ENCODE data around the gene SUV39H2. TPM values are rescaled to one million over a fixed set of nuclear protein-coding genes. Genes with fewer than 3 reads are reported as not detected.
"Not testable (repeated sequence)": the region's sequence is repeated elsewhere in the genome, so short reads cannot be mapped to it uniquely, and the experiment has no call there.

SUV39H2 gene
- total RNA-seq, 1 donor from 2014 or later = 8.2 TPM

DNA sequence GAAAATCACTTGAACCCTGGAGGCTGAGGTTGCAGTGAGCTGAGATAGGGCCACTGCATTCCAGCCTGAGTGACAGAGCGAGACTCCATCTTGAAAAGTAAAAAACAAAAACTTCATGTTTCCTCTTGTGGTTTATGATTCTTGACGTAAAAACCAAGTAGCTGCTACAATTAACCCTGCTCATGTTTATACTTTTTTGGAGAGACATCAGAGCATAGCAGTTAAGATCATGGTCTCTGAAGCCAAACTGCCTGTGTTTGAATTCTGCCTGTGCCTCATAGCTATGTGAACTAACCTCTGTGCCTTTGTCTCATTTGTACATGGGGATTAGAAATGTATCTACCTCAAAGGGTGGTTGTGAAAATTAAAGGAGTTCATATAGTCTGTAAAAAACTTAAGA is 27.2 kb downstream of the SUV39H2 start:
- Mint-ChIP-seq H3K36me3 (ENCODE audit: unreplicated experiment) (peaks cover 40% of the 10 kb centered on the region), H3K27ac (ENCODE audit: unreplicated experiment) (no peak overlapping the region), H3K27me3 (ENCODE audit: unreplicated experiment) (no peaks in the 10 kb centered on the region), H3K4me1 (ENCODE audit: unreplicated experiment) (no peaks in the 10 kb centered on the region), H3K4me3 (ENCODE audit: unreplicated experiment) (no peak overlapping the region), H3K9me3 (ENCODE audit: unreplicated experiment) (peaks cover 6% of the 10 kb centered on the region)
- no peak for DNase-seq (ENCODE audit: extremely low spot score, unreplicated experiment)
- TF ChIP-seq, protein P1, sequence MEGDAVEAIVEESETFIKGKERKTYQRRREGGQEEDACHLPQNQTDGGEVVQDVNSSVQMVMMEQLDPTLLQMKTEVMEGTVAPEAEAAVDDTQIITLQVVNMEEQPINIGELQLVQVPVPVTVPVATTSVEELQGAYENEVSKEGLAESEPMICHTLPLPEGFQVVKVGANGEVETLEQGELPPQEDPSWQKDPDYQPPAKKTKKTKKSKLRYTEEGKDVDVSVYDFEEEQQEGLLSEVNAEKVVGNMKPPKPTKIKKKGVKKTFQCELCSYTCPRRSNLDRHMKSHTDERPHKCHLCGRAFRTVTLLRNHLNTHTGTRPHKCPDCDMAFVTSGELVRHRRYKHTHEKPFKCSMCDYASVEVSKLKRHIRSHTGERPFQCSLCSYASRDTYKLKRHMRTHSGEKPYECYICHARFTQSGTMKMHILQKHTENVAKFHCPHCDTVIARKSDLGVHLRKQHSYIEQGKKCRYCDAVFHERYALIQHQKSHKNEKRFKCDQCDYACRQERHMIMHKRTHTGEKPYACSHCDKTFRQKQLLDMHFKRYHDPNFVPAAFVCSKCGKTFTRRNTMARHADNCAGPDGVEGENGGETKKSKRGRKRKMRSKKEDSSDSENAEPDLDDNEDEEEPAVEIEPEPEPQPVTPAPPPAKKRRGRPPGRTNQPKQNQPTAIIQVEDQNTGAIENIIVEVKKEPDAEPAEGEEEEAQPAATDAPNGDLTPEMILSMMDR (IDR thresholded peaks at IDR 0.05) = no peak

DNA sequence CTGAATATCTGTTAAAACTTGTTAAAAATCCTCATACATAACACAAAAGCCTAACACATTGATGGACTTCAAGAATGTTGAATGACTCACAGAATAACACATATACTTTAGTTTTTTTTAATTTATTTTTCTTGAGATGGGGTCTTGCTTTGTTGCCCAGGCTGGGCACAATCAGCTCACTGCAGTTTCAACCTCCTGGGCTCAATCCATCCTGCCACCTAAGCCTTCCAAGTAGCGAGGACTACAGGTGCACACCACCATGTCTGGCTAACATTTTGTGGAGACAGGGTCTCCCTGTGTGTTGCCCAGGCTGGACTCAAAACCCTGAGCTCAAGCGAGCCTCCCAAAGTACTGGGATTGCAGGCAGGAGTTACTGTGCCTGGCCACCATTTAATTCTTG is 28.1 kb downstream of the SUV39H2 start:
- no peak for DNase-seq (ENCODE audit: extremely low spot score, unreplicated experiment)
- TF ChIP-seq, protein P1 (IDR thresholded peaks at IDR 0.05) = no peak
- H3K27me3 Mint-ChIP-seq (ENCODE audit: unreplicated experiment) = no peaks in the 10 kb centered on the region
- no peak overlapping the region for H3K27ac Mint-ChIP-seq (ENCODE audit: unreplicated experiment)
- H3K4me1 Mint-ChIP-seq (ENCODE audit: unreplicated experiment) = no peaks in the 10 kb centered on the region
- no peak overlapping the region for H3K4me3 Mint-ChIP-seq (ENCODE audit: unreplicated experiment)
- H3K9me3 Mint-ChIP-seq (ENCODE audit: unreplicated experiment) = peaks cover 6% of the 10 kb centered on the region
- H3K36me3 Mint-ChIP-seq (ENCODE audit: unreplicated experiment) = peaks cover 48% of the 10 kb centered on the region

DNA sequence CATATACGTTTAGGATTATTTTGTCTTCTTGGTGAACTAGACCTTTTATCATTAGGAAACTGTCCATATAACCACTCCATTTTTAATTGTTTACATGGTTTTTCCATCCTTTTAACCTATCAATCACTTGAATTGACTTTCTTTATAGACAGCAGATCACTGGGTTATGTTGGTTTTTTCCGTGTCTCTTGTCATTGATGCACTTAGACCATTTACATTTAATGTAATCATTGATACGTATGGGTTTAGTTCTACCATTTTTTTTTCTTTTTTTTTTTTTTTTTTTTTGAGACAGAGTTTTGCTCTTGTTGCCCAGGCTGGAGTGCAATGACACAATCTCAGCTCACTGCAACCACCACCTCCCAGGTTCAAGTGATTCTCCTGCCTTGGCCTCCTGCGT is 28.9 kb downstream of the SUV39H2 start:
- H3K36me3 Mint-ChIP-seq (ENCODE audit: unreplicated experiment) = peaks cover 47% of the 10 kb centered on the region
- not testable (repeated sequence) for H3K4me1 Mint-ChIP-seq (ENCODE audit: unreplicated experiment); H3K27me3 Mint-ChIP-seq (ENCODE audit: unreplicated experiment); H3K27ac Mint-ChIP-seq (ENCODE audit: unreplicated experiment); DNase-seq (ENCODE audit: extremely low spot score, unreplicated experiment); H3K9me3 Mint-ChIP-seq (ENCODE audit: unreplicated experiment); H3K4me3 Mint-ChIP-seq (ENCODE audit: unreplicated experiment)

DNA sequence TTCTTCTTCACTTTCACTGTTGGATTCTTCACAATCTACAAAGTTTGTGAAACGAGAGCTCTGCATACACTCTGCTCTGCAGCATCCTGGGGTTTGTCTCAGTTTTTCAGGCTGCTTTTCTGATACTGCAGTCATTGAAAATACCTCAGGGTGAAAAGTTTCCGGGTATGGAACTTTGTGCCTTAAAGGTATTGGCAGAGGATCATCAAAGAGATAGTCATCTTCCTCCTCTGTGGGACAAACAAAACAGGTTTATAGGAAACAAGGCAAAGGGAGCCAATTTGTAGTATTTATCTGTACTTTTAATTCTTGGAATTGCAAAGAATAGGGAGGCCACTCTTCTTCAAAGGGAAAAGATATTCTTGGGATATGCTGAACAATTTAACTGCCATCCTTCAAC is 30.4 kb downstream of the SUV39H2 start:
- Mint-ChIP-seq H3K27ac (ENCODE audit: unreplicated experiment) (no peak overlapping the region), H3K4me1 (ENCODE audit: unreplicated experiment) (no peaks in the 10 kb centered on the region)

DNA sequence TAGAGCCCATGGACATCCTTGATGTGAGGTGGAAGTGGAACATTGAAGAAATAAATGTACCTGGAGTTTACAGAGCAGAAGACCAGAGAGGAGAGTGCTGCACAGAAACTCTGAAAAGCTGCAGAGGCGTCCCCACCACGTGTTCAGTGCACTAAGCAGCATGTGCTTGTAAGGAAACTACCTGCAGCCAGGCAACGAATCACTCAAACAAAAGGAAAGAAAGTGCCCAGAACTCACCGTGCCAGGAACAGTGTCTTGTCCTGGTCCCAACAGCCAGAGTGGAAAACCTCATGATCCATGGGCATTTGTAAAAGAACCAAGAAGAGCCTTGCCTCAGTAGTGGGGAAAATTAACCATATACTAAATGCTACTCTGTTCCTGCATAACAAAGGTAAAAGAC is 32.3 kb downstream of the SUV39H2 start:
- Mint-ChIP-seq H3K9me3 (ENCODE audit: unreplicated experiment) (peaks cover 14% of the 10 kb centered on the region), H3K36me3 (ENCODE audit: unreplicated experiment) (peaks cover 72% of the 10 kb centered on the region), H3K27me3 (ENCODE audit: unreplicated experiment) (no peaks in the 10 kb centered on the region), H3K4me3 (ENCODE audit: unreplicated experiment) (no peak overlapping the region), H3K4me1 (ENCODE audit: unreplicated experiment) (no peaks in the 10 kb centered on the region), H3K27ac (ENCODE audit: unreplicated experiment) (no peak overlapping the region)
- TF ChIP-seq, protein P1 (IDR thresholded peaks at IDR 0.05) = no peak
- DNase-seq (ENCODE audit: extremely low spot score, unreplicated experiment) = no peak

More for the DNA sequence above, 30.4 kb downstream of the SUV39H2 start:
- no peaks in the 10 kb centered on the region for H3K27me3 Mint-ChIP-seq (ENCODE audit: unreplicated experiment)
- H3K4me3 Mint-ChIP-seq (ENCODE audit: unreplicated experiment) = no peak overlapping the region
- DNase-seq (ENCODE audit: extremely low spot score, unreplicated experiment) = no peak
- TF ChIP-seq, protein P1 (IDR thresholded peaks at IDR 0.05) = no peak
- peaks cover 59% of the 10 kb centered on the region for H3K36me3 Mint-ChIP-seq (ENCODE audit: unreplicated experiment)
- peaks cover 6% of the 10 kb centered on the region for H3K9me3 Mint-ChIP-seq (ENCODE audit: unreplicated experiment)

DNA sequence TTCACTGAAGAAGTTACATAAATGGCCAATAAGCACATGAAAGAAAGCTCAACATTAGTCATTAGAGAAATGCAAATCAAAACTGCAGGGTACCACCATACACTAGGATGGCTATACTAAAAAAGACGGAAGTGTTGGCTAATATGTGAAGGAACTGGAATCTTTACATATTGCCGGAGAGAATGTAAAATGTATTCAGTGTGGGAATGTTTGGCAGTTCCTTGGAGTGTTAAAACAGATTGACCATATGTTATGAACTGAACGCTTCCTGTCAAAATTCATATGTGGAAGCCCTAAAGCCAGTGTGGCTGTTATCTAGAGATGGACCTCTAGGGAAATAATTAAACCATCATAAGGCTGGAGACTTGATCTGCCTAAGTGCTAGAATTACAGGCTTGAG is 33.1 kb downstream of the SUV39H2 start:
- no peak overlapping the region for H3K27ac Mint-ChIP-seq (ENCODE audit: unreplicated experiment)
- H3K4me1 Mint-ChIP-seq (ENCODE audit: unreplicated experiment) = no peaks in the 10 kb centered on the region
- TF ChIP-seq, protein P1 (IDR thresholded peaks at IDR 0.05) = no peak
- H3K36me3 Mint-ChIP-seq (ENCODE audit: unreplicated experiment) = peaks cover 77% of the 10 kb centered on the region
- no peak for DNase-seq (ENCODE audit: extremely low spot score, unreplicated experiment)
- no peak overlapping the region for H3K4me3 Mint-ChIP-seq (ENCODE audit: unreplicated experiment)
- H3K9me3 Mint-ChIP-seq (ENCODE audit: unreplicated experiment) = peaks cover 16% of the 10 kb centered on the region
- H3K27me3 Mint-ChIP-seq (ENCODE audit: unreplicated experiment) = no peaks in the 10 kb centered on the region
